Measurements from ENCODE around the gene CCDC91. TPM values are rescaled to one million over a fixed set of nuclear protein-coding genes. Genes with fewer than 3 reads are reported as not detected.
A peak's percentile ranks its signal among the peaks of the same experiment; 100 is the strongest.

CCDC91 gene
- total RNA-seq, 1 experiment from 2014 or later, result 26.8 TPM

GRCh38 chr12:28582672-28583376 is 392.6 kb downstream of the CCDC91 start:
- ChIA-PET POLR2A (ENCODE audit: low non-redundant PET) (no interaction called here), CTCF (no interaction called here)
- no TSS peak for BruUV-seq (replicated peaks)
- no peak overlapping the region for H3K4me3 ChIP-seq (ENCODE audit: low read depth, low read length, poor library complexity, severe bottlenecking)
- H3K27ac ChIP-seq (ENCODE audit: low read depth, low read length, poor library complexity, severe bottlenecking), result no peak overlapping the region
- intact Hi-C loops (cut with micrococcal nuclease; ENCODE audit: unreplicated experiment), result no loop called here
- no peaks in the 10 kb centered on the region for H3K4me1 ChIP-seq (ENCODE audit: insufficient read depth, low read length, poor library complexity, severe bottlenecking)
- DNase-seq (ENCODE audit: low spot score), result no peak
- no peaks in the 10 kb centered on the region for H3K36me3 ChIP-seq (ENCODE audit: insufficient read depth, low read length, poor library complexity, severe bottlenecking)
- no peaks in the 10 kb centered on the region for H3K27me3 ChIP-seq (replicated peaks; ENCODE audit: insufficient read depth, low read depth, low read length, poor library complexity)
- TF ChIP-seq CTCF (conservative IDR thresholded peaks at IDR 0.05; ENCODE audit: low read depth, low read length) (no peak), EZH2 (IDR thresholded peaks at IDR 0.05; ENCODE audit: borderline replicate concordance, low read depth, low read length, poor library complexity, severe bottlenecking) (no peak)
- H3K9me3 ChIP-seq (ENCODE audit: low read depth, low read length, poor library complexity, severe bottlenecking), result no peaks in the 10 kb centered on the region

- intact Hi-C loops (cut with micrococcal nuclease; ENCODE audit: unreplicated experiment), result no loop called here
- no peak overlapping the region for H3K27ac ChIP-seq (ENCODE audit: low read depth, low read length, poor library complexity, severe bottlenecking)
- no peak for TF ChIP-seq EZH2 (IDR thresholded peaks at IDR 0.05; ENCODE audit: borderline replicate concordance, low read depth, low read length, poor library complexity, severe bottlenecking)
- TF ChIP-seq CTCF (conservative IDR thresholded peaks at IDR 0.05; ENCODE audit: low read depth, low read length), result peak; percentile 34; the same call in 1 of the 2 replicates
- no peaks in the 10 kb centered on the region for H3K9me3 ChIP-seq (ENCODE audit: low read depth, low read length, poor library complexity, severe bottlenecking)
- H3K4me1 ChIP-seq (ENCODE audit: insufficient read depth, low read length, poor library complexity, severe bottlenecking), result no peaks in the 10 kb centered on the region
- no TSS peak for BruUV-seq (replicated peaks)
- POLR2A ChIA-PET (ENCODE audit: low non-redundant PET), result no interaction called here
- H3K36me3 ChIP-seq (ENCODE audit: insufficient read depth, low read length, poor library complexity, severe bottlenecking), result no peaks in the 10 kb centered on the region
- H3K4me3 ChIP-seq (ENCODE audit: low read depth, low read length, poor library complexity, severe bottlenecking), result no peak overlapping the region
- CTCF ChIA-PET, result no interaction called here
- no peaks in the 10 kb centered on the region for H3K27me3 ChIP-seq (replicated peaks; ENCODE audit: insufficient read depth, low read depth, low read length, poor library complexity)
- no peak for DNase-seq (ENCODE audit: low spot score)
Observed at GRCh38 chr12:28583701-28584261, 393.5 kb downstream of the CCDC91 start.

GRCh38 chr12:28585146-28585545 is 394.9 kb downstream of the CCDC91 start:
- Histone ChIP-seq H3K27me3 (replicated peaks; ENCODE audit: insufficient read depth, low read depth, low read length, poor library complexity) (no peaks in the 10 kb centered on the region), H3K4me1 (ENCODE audit: insufficient read depth, low read length, poor library complexity, severe bottlenecking) (no peaks in the 10 kb centered on the region), H3K4me3 (ENCODE audit: low read depth, low read length, poor library complexity, severe bottlenecking) (no peak overlapping the region), H3K36me3 (ENCODE audit: insufficient read depth, low read length, poor library complexity, severe bottlenecking) (no peaks in the 10 kb centered on the region), H3K27ac (ENCODE audit: low read depth, low read length, poor library complexity, severe bottlenecking) (no peak overlapping the region), H3K9me3 (ENCODE audit: low read depth, low read length, poor library complexity, severe bottlenecking) (no peaks in the 10 kb centered on the region)
- intact Hi-C loops (cut with micrococcal nuclease; ENCODE audit: unreplicated experiment), result no loop called here
- no TSS peak for BruUV-seq (replicated peaks)
- TF ChIP-seq EZH2 (IDR thresholded peaks at IDR 0.05; ENCODE audit: borderline replicate concordance, low read depth, low read length, poor library complexity, severe bottlenecking) (no peak), CTCF (conservative IDR thresholded peaks at IDR 0.05; ENCODE audit: low read depth, low read length) (no peak)
- CTCF ChIA-PET, result no interaction called here
- DNase-seq (ENCODE audit: low spot score), result no peak
- POLR2A ChIA-PET (ENCODE audit: low non-redundant PET), result interaction anchor here (0.6 kb wide), 1 partner anchor 32 kb away, joined by 3 read pairs; no protein-coding TSS in a partner anchor

Data from A673 (cell line).